ENCODE results near the gene WFS1. TPM values are rescaled to one million over a fixed set of nuclear protein-coding genes. Genes with fewer than 3 reads are reported as not detected.

The WFS1 gene
- total RNA-seq, 4 donors from 2014 or later = 124 to 174 (median 132) TPM

- TF ChIP-seq, protein P1, sequence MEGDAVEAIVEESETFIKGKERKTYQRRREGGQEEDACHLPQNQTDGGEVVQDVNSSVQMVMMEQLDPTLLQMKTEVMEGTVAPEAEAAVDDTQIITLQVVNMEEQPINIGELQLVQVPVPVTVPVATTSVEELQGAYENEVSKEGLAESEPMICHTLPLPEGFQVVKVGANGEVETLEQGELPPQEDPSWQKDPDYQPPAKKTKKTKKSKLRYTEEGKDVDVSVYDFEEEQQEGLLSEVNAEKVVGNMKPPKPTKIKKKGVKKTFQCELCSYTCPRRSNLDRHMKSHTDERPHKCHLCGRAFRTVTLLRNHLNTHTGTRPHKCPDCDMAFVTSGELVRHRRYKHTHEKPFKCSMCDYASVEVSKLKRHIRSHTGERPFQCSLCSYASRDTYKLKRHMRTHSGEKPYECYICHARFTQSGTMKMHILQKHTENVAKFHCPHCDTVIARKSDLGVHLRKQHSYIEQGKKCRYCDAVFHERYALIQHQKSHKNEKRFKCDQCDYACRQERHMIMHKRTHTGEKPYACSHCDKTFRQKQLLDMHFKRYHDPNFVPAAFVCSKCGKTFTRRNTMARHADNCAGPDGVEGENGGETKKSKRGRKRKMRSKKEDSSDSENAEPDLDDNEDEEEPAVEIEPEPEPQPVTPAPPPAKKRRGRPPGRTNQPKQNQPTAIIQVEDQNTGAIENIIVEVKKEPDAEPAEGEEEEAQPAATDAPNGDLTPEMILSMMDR (IDR thresholded peaks at IDR 0.05) = no peak
- no peak for TF ChIP-seq POLR2A (IDR thresholded peaks at IDR 0.05)
- Histone ChIP-seq H3K9me3 (no peaks in the 10 kb centered on the region), H3K27me3 (no peaks in the 10 kb centered on the region), H3K27ac (no peak overlapping the region), H3K4me1 (no peaks in the 10 kb centered on the region), H3K36me3 (no peaks in the 10 kb centered on the region), H3K4me3 (replicated peaks in 1 of 3) (no peak overlapping the region)
- no peak for DNase-seq
- WGBS, 2 donors = 87 to 93% methylated on average over 23 of the region's 23 CpGs
- intact Hi-C loops (cut with DNase I) = no loop called here
Measured at GRCh38 chr4:6322067-6322760, 52.6 kb downstream of the WFS1 start.

- intact Hi-C loops (cut with DNase I) = no loop called here
- TF ChIP-seq, protein P1 (IDR thresholded peaks at IDR 0.05) = no peak
- TF ChIP-seq POLR2A (IDR thresholded peaks at IDR 0.05) = no peak
- H3K9me3 ChIP-seq = no peaks in the 10 kb centered on the region
- WGBS, 2 donors = 81 to 84% methylated on average over 30 to 31 of the region's 33 CpGs
- H3K36me3 ChIP-seq = no peaks in the 10 kb centered on the region
- no peak overlapping the region for H3K27ac ChIP-seq
- DNase-seq = no peak
- H3K4me1 ChIP-seq = no peaks in the 10 kb centered on the region
- no peak overlapping the region for H3K4me3 ChIP-seq (replicated peaks in 1 of 3)
- H3K27me3 ChIP-seq = no peaks in the 10 kb centered on the region
Measured at GRCh38 chr4:6322761-6323566, 53.3 kb downstream of the WFS1 start.

DNA sequence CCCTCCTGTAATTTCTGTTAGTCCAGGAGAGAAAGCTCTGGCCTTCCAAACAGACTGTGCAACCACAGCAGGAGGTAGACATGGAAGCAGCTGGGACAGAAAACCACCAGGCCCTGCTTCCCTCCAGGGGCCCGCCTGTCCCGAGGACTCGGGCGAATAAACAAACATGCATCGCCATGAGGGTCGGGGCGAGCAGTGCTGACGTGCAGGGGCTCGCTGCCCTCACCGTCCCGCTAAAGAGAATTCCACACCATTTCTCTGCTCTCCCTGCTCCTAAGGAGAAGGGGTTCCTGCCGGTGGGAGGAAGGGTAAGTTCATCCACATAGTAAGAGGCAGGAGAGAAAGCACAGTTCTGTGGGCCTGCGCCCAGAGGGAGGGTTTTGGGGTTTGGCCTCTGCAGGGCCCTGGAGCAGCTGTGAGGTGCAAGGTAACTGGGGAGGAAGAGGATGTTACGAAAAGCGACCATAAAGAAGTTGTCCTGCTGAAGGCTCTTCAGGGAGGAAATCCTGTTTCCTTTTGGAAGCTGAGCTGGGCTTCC lies 54.9 kb downstream of the WFS1 start:
- TF ChIP-seq, protein P1 (IDR thresholded peaks at IDR 0.05) = no peak
- TF ChIP-seq POLR2A (IDR thresholded peaks at IDR 0.05) = no peak
- H3K4me1 ChIP-seq = no peaks in the 10 kb centered on the region
- no peak overlapping the region for H3K4me3 ChIP-seq (replicated peaks in 1 of 3)
- no peak for DNase-seq
- H3K36me3 ChIP-seq = no peaks in the 10 kb centered on the region
- intact Hi-C loops (cut with DNase I) = no loop called here
- H3K27me3 ChIP-seq = no peaks in the 10 kb centered on the region
- WGBS, 2 donors = 49 to 64% methylated on average over 15 of the region's 15 CpGs
- no peaks in the 10 kb centered on the region for H3K9me3 ChIP-seq
- H3K27ac ChIP-seq = peak overlapping the region in 2 of 3 donors; percentile 16 to 28

DNA sequence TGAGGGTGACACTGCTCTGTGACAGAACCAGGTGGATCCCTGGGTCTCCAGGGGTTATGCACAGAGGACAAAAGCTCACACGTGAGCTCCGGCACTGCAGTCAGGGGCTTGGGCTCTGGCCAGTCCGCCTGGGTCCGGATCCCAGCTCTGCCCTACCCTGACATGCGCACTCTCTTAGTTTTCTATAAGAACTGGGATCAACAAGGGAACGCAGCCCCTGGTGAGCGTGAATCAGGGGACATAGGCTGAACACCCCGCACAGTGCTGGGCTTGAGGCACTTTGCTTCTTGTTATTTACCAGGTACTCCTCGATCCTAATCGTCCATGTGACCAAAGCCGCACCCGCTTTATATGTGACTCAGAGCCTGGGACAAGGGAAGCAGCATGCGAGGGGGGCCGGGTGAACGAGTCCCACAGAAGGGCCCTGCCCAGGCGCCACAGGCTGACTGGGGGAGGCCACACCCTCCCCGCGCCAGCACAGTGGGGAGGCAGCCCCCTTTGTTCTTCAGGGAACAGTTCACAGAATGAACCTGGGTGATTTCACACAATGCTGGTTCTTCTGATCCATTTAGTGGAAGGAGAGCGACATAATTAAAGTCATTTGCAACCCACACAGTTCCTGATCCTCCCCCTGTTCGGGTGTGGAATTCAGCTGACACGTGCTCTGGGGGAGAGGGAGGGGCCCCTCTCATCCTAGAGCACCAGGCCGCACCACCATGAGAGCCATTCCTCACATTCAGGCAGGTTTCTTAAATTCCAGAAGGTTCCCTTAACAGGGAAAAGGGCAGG lies 55.5 kb downstream of the WFS1 start:
- 57% methylated on average over 18 to 20 of the region's 22 CpGs for WGBS, 2 donors
- intact Hi-C loops (cut with DNase I) = loop anchor here (5.0 kb wide), 1 partner anchor 63 kb away; no protein-coding TSS in a partner anchor

More for the DNA sequence above, 55.5 kb downstream of the WFS1 start:
- Histone ChIP-seq H3K36me3 (no peaks in the 10 kb centered on the region), H3K4me1 (no peaks in the 10 kb centered on the region), H3K4me3 (replicated peaks in 1 of 3) (no peak overlapping the region), H3K27me3 (no peaks in the 10 kb centered on the region), H3K27ac (peak overlapping the region; percentile 19 to 56 (median 28)), H3K9me3 (no peaks in the 10 kb centered on the region)
- DNase-seq = peak; percentile 30 to 36
- TF ChIP-seq POLR2A (IDR thresholded peaks at IDR 0.05) = no peak
- TF ChIP-seq, protein P1 (IDR thresholded peaks at IDR 0.05) = no peak

All from thyroid gland (tissue), 4 donors.